ENCODE data around the gene ZFHX2.

The ZFHX2 gene

DNA sequence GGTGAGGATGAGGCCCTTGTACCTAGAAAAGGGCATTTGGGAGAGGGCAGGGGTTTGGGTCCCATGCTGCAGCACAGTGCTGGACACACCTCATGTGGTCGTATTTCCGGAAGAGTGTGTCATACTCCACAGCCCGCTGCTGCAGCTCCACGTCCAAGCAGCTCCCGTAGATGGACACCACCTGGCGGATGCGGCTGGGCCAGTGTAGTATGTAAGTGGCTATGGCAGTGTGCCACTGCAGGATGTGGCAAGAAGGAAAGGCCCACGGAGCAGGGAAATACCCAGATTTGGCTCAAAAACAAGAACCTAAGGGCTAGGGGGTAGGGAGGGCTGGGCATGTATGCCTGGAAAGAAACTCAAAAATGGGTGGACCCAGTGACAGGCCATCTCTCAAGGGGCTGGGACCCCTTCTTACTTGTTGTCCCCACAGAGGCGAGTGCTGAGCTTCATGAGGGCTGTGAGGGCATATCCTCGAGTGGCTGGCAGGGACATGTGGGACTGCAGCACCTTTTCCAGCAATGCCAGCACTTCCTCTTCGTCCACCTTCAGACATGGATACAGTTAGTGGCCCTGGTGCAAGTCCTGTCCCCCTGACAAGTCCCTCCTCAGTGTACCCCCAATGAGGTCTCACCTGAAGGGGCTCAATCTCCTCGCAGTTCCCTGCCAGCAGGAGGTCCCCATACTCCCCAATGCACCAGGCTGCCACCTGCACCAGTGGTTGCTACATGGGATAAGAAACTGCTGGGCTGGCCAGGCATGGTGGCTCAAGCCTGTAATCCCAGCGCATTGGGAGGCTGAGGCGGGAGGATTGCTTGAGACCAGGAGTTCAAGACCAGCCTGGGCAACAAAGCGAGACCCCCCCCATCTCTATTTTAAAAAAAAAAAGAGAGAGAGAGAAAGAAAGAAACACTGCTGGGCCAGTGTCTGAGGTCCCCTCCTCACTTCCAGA is 10.6 kb upstream of the ZFHX2 start:
- TF ChIP-seq, protein P1, sequence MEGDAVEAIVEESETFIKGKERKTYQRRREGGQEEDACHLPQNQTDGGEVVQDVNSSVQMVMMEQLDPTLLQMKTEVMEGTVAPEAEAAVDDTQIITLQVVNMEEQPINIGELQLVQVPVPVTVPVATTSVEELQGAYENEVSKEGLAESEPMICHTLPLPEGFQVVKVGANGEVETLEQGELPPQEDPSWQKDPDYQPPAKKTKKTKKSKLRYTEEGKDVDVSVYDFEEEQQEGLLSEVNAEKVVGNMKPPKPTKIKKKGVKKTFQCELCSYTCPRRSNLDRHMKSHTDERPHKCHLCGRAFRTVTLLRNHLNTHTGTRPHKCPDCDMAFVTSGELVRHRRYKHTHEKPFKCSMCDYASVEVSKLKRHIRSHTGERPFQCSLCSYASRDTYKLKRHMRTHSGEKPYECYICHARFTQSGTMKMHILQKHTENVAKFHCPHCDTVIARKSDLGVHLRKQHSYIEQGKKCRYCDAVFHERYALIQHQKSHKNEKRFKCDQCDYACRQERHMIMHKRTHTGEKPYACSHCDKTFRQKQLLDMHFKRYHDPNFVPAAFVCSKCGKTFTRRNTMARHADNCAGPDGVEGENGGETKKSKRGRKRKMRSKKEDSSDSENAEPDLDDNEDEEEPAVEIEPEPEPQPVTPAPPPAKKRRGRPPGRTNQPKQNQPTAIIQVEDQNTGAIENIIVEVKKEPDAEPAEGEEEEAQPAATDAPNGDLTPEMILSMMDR (IDR thresholded peaks at IDR 0.05; ENCODE audit: low read depth, low read length), result no peak
- H3K4me3 ChIP-seq (ENCODE audit: low read depth, low read length), result no peak overlapping the region

DNA sequence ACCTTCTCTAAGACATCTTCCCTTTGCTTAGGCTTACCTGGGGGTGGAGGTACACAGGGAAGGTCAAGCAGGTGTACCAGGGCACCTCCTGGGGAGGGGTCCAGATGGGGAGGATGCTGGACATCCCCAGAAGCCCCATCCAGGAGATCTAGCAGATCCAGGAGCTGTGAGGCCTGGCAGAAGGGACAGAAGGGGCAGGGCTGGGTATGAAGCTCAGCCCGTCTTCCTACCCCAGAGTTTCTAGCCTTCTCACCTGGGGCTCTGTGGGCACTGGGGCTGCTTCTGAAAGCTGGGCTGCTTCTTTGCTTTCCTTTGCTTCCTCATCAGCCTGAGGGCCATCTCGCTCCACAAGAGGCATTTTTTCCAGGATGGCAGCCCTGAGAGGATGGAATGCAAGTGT is 9.7 kb upstream of the ZFHX2 start:
- no peak overlapping the region for H3K4me3 ChIP-seq (ENCODE audit: low read depth, low read length)
- TF ChIP-seq, protein P1 (IDR thresholded peaks at IDR 0.05; ENCODE audit: low read depth, low read length), result no peak

DNA sequence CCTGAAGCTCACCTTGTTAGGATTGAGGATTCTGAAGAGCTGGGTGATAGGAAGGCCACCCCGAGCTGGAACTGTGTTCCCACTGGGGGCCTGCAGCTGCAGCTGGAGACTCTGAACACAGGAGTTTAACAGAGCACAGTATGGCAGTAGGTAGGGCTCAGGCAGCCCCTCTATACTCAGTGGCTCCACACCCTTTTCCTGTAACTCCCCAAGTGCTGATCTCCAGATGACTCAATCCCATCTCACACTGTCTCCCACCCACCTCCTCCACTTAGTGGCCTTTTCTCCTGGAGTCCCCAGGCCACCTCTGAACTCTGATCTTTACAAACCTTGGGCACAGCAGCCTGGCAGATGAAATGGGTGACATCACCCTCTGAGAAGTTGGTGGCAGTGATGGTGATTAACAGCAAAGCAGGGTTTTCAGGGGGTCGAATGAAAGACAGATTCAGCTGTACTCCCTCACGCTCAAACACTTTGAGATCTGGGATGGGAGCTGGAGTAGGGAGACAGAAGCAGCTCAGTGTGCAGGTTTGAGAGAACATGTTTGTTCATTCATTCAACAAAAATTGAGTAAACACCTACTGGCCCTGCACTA is 8.5 kb upstream of the ZFHX2 start:
- H3K4me3 ChIP-seq (ENCODE audit: low read depth, low read length), result no peak overlapping the region
- TF ChIP-seq, protein P1 (IDR thresholded peaks at IDR 0.05; ENCODE audit: low read depth, low read length), result no peak

DNA sequence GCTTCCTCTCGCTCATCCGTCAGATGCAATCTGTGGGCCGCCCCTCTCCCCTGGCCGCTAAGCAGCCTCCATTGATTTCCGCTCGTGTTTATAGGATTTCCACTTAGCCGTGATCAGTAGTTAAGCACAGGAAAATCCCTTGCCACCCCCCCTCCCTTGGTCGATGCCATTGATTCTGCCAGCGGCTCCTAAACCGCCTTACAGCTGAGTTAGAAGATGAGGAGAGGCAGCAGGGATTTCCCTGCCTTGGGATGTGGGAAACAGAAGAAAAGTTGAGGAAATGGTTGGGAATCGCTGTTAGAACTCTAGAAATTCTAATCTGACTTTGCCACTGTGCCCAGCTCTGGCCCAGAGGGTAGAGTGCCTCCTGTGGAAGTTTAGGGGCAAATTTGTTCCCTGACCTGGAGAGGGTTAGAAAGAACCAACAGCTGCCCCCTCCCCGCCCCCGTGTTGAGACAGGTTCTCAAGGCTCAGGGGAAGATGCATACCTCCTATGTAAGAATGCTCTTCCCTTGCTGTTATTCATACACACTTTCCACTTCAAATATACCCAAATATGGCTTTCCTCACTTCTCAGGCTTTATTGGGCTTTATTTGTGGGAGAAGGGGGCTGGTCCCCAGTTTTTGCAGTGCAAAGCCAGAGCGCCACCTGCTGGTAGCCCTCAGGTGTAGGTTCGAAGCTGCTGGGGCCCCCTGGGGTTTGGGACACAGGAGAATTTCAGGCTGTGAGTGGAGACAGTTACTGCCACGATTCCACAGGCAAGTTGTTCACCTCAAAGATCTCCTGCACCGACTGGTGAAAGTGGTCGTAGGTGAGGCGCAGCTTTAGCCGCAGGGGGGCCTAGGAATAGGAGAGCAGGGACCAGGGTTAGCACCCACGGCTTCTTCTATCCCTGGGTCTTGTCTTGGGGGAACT is 7.7 kb upstream of the ZFHX2 start:
- TF ChIP-seq, protein P1 (IDR thresholded peaks at IDR 0.05; ENCODE audit: low read depth, low read length), result peak; percentile 96

DNA sequence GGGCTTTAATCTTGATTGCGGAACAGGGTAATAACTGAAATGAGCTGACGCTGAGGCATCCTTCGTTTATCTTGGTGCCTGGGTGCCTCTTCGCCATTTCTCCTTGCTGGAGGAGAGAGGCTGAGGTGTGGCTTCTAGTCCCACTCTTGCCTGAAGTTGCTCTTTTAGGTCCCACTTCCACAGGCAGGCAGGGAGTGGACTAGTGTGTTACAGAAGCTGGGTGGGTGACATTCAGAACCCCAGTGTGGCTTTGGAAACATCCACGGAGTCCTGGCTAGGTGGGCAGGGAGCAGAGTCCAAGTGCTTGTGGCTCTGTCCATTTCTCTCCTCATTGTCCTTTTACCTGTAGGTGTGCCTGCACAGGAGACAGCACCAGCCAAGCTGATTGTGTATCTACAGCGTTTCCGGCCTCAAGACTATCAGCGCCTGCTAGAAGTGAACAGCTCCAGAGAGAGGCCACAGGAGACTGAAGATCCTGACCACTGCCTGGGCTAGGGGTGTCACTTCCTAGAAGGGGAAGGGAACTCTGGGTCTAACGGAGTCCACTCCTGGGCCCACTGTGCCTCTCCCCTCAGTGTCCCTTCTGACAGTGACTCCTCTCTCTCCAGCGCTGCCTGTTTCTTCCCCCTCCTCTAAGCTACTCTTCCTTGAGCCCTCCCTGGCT is 6.9 kb upstream of the ZFHX2 start:
- no peak overlapping the region for H3K4me3 ChIP-seq (ENCODE audit: low read depth, low read length)
- TF ChIP-seq, protein P1 (IDR thresholded peaks at IDR 0.05; ENCODE audit: low read depth, low read length), result no peak

More for the DNA sequence above, 7.7 kb upstream of the ZFHX2 start:
- H3K4me3 ChIP-seq (ENCODE audit: low read depth, low read length), result no peak overlapping the region

DNA sequence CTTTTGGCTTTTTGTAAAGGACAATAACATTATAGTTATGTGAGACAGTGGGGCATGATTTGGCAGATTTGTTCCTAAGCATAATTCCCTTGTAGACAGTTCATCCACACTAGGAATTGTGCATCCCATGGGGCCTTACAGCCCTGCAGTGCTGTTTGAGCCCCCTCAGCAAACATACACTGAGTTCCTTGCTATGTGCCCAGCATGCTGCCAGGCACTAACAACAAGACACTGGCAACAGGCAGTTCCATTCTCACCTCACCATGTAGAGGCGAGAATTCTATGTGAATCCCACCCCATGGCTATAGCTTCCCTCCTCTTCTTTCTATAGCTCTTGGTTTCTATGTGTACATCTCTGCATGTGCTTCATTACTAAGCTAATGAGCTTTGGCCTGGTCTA is 6.4 kb upstream of the ZFHX2 start:
- H3K4me3 ChIP-seq (ENCODE audit: low read depth, low read length), result no peak overlapping the region
- TF ChIP-seq, protein P1 (IDR thresholded peaks at IDR 0.05; ENCODE audit: low read depth, low read length), result no peak

Data from WI38 (cell line).